ENCODE data around the gene GAP43.

GAP43 gene

GRCh38 chr3:115627180-115628074 lies 4.1 kb downstream of the GAP43 start:
- DNase-seq (ENCODE audit: low read depth in 3 of 3) = no peak

GRCh38 chr3:115628075-115628412 lies 4.7 kb downstream of the GAP43 start:
- DNase-seq (ENCODE audit: low read depth in 3 of 3) = no peak

GRCh38 chr3:115630850-115631249 lies 7.5 kb downstream of the GAP43 start:
- DNase-seq (ENCODE audit: low read depth in 3 of 3) = no peak

GRCh38 chr3:115632026-115632425 lies 8.7 kb downstream of the GAP43 start:
- no peak for DNase-seq (ENCODE audit: low read depth in 3 of 3)

- DNase-seq (ENCODE audit: low read depth in 3 of 3) = no peak
Observed at GRCh38 chr3:115633467-115633866, 10.2 kb downstream of the GAP43 start.

GRCh38 chr3:115634052-115634451 lies 10.7 kb downstream of the GAP43 start:
- no peak for DNase-seq (ENCODE audit: low read depth in 3 of 3)

GRCh38 chr3:115635406-115635805 lies 12.1 kb downstream of the GAP43 start:
- no peak for DNase-seq (ENCODE audit: low read depth in 3 of 3)

GRCh38 chr3:115638241-115638640 lies 14.9 kb downstream of the GAP43 start:
- DNase-seq (ENCODE audit: low read depth in 3 of 3) = no peak

GRCh38 chr3:115638991-115639390 lies 15.7 kb downstream of the GAP43 start:
- DNase-seq (ENCODE audit: low read depth in 3 of 3) = no peak

GRCh38 chr3:115644391-115644790 lies 21.1 kb downstream of the GAP43 start:
- no peak for DNase-seq (ENCODE audit: low read depth in 3 of 3)

GRCh38 chr3:115646027-115646690 lies 22.8 kb downstream of the GAP43 start:
- no peak for DNase-seq (ENCODE audit: low read depth in 3 of 3)

- DNase-seq (ENCODE audit: low read depth in 3 of 3) = no peak
Observed at GRCh38 chr3:115648559-115648958, 25.2 kb downstream of the GAP43 start.

- DNase-seq (ENCODE audit: low read depth in 3 of 3) = no peak
Observed at GRCh38 chr3:115651087-115651486, 27.8 kb downstream of the GAP43 start.

GRCh38 chr3:115651599-115651998 lies 28.3 kb downstream of the GAP43 start:
- DNase-seq (ENCODE audit: low read depth in 3 of 3) = no peak

GRCh38 chr3:115652738-115653137 lies 29.4 kb downstream of the GAP43 start:
- no peak for DNase-seq (ENCODE audit: low read depth in 3 of 3)

- no peak for DNase-seq (ENCODE audit: low read depth in 3 of 3)
Observed at GRCh38 chr3:115655761-115656282, 32.5 kb downstream of the GAP43 start.

- DNase-seq (ENCODE audit: low read depth in 3 of 3) = no peak
Observed at GRCh38 chr3:115657168-115657567, 33.9 kb downstream of the GAP43 start.

GRCh38 chr3:115658032-115658336 lies 34.7 kb downstream of the GAP43 start:
- DNase-seq (ENCODE audit: low read depth in 3 of 3) = no peak

GRCh38 chr3:115658337-115659181 lies 35.2 kb downstream of the GAP43 start:
- DNase-seq (ENCODE audit: low read depth in 3 of 3) = peak; percentile 31 to 70 (median 61)

- DNase-seq (ENCODE audit: low read depth in 3 of 3) = no peak
Observed at GRCh38 chr3:115659253-115660220, 36.2 kb downstream of the GAP43 start.
